ENCODE measurements around the gene NEURL3.

Gene NEURL3

GRCh38 chr2:96537066-96537733 is 32.0 kb upstream of the NEURL3 start:
- TF ChIP-seq, protein P1, sequence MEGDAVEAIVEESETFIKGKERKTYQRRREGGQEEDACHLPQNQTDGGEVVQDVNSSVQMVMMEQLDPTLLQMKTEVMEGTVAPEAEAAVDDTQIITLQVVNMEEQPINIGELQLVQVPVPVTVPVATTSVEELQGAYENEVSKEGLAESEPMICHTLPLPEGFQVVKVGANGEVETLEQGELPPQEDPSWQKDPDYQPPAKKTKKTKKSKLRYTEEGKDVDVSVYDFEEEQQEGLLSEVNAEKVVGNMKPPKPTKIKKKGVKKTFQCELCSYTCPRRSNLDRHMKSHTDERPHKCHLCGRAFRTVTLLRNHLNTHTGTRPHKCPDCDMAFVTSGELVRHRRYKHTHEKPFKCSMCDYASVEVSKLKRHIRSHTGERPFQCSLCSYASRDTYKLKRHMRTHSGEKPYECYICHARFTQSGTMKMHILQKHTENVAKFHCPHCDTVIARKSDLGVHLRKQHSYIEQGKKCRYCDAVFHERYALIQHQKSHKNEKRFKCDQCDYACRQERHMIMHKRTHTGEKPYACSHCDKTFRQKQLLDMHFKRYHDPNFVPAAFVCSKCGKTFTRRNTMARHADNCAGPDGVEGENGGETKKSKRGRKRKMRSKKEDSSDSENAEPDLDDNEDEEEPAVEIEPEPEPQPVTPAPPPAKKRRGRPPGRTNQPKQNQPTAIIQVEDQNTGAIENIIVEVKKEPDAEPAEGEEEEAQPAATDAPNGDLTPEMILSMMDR (IDR thresholded peaks at IDR 0.05; ENCODE audit: low read depth, low read length): no peak
- TF ChIP-seq, protein P2, sequence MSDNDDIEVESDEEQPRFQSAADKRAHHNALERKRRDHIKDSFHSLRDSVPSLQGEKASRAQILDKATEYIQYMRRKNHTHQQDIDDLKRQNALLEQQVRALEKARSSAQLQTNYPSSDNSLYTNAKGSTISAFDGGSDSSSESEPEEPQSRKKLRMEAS (IDR thresholded peaks at IDR 0.05; ENCODE audit: low read depth, low read length): peak; percentile 66
- TF ChIP-seq MYC (IDR thresholded peaks at IDR 0.05; ENCODE audit: low read depth, low read length): peak; percentile 59; the same call in 1 of the 2 replicates
- peak; percentile 97 for DNase-seq (ENCODE audit: low read depth)

DNA sequence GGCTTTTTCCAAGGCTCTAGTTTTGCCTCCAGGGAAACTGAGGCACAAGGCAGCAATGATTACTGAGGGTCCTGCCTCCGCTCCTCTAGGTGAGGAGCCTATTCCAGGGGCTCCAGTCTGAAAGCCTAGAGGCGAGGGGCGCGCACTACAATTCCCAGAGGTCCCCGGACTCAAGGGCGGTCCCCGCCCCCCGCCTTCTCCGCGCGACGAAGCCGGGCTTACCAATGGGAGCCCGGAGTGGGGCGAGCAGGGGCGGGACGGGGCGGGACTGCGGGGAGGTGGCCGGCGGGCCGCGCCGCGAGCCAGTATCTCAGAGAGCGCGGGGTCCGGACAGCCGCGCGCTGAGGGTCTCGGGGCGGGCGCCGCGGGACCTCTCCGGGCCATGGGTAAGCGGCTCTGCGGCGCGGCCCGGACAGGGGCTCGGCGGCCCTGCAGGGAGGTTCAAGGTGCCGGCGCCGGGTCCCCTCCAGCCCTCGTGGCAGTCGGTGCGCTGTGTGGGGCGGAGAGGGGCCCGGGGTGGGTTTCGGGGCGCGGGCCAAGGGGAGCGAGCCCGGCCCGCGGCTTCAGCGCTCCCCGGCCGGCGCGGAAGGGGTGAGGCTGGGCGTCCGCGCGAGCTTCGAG is 31.4 kb upstream of the NEURL3 start, which contains the start of gene ARID5A:
Gene ARID5A (plus strand): TSS at position 308 of the 621 bp plus-strand sequence. CDS start 75 bp downstream, at position 383.
- peak; percentile 96 for DNase-seq (ENCODE audit: low read depth)
- TF ChIP-seq, protein P2 (IDR thresholded peaks at IDR 0.05; ENCODE audit: low read depth, low read length): no peak
- peak; percentile 85 for TF ChIP-seq POLR2A (IDR thresholded peaks at IDR 0.05; ENCODE audit: extremely low read depth, insufficient read length)
- H3K4me3 ChIP-seq (ENCODE audit: low read depth, low read length): peak within 1 kb of the TSS; percentile 65

More at GRCh38 chr2:96537066-96537733, 32.0 kb upstream of the NEURL3 start:
- H3K4me3 ChIP-seq (ENCODE audit: low read depth, low read length): peak overlapping the region; percentile 65

GRCh38 chr2:96535331-96535730 is 30.2 kb upstream of the NEURL3 start:
- no peak for DNase-seq (ENCODE audit: low read depth)
- H3K4me3 ChIP-seq (ENCODE audit: low read depth, low read length): no peak overlapping the region
- no peak for TF ChIP-seq POLR2A (IDR thresholded peaks at IDR 0.05; ENCODE audit: extremely low read depth, insufficient read length)
- TF ChIP-seq MYC (IDR thresholded peaks at IDR 0.05; ENCODE audit: low read depth, low read length): no peak
- TF ChIP-seq, protein P1 (IDR thresholded peaks at IDR 0.05; ENCODE audit: low read depth, low read length): no peak
- TF ChIP-seq, protein P2 (IDR thresholded peaks at IDR 0.05; ENCODE audit: low read depth, low read length): no peak

GRCh38 chr2:96534701-96535181 is 29.6 kb upstream of the NEURL3 start:
- DNase-seq (ENCODE audit: low read depth): no peak
- TF ChIP-seq MYC (IDR thresholded peaks at IDR 0.05; ENCODE audit: low read depth, low read length) (no peak), POLR2A (IDR thresholded peaks at IDR 0.05; ENCODE audit: extremely low read depth, insufficient read length) (no peak)
- TF ChIP-seq, protein P2 (IDR thresholded peaks at IDR 0.05; ENCODE audit: low read depth, low read length): no peak
- no peak overlapping the region for H3K4me3 ChIP-seq (ENCODE audit: low read depth, low read length)

DNA sequence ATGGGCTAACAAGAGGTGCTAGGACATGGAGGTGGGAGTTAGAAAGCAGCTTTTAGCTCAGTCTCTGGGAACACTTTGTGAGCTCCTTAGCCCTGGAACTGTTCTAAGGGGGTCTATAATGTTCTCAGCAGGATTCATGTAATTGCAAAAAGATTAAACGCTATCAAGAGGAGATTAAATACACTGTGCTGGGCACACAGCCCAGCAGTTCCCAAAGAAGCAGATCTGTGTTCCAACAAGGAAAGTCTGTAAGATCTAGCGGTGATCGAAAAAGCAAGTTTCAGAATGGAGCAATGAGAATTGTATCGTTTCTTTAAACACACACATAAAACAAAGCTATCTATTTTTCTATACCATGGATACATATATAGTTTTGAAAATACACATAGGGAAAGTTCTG is 29.0 kb upstream of the NEURL3 start:
- H3K4me3 ChIP-seq (ENCODE audit: low read depth, low read length): no peak overlapping the region
- TF ChIP-seq POLR2A (IDR thresholded peaks at IDR 0.05; ENCODE audit: extremely low read depth, insufficient read length) (no peak), MYC (IDR thresholded peaks at IDR 0.05; ENCODE audit: low read depth, low read length) (no peak)
- TF ChIP-seq, protein P1 (IDR thresholded peaks at IDR 0.05; ENCODE audit: low read depth, low read length): no peak
- TF ChIP-seq, protein P2 (IDR thresholded peaks at IDR 0.05; ENCODE audit: low read depth, low read length): no peak
- DNase-seq (ENCODE audit: low read depth): no peak

DNA sequence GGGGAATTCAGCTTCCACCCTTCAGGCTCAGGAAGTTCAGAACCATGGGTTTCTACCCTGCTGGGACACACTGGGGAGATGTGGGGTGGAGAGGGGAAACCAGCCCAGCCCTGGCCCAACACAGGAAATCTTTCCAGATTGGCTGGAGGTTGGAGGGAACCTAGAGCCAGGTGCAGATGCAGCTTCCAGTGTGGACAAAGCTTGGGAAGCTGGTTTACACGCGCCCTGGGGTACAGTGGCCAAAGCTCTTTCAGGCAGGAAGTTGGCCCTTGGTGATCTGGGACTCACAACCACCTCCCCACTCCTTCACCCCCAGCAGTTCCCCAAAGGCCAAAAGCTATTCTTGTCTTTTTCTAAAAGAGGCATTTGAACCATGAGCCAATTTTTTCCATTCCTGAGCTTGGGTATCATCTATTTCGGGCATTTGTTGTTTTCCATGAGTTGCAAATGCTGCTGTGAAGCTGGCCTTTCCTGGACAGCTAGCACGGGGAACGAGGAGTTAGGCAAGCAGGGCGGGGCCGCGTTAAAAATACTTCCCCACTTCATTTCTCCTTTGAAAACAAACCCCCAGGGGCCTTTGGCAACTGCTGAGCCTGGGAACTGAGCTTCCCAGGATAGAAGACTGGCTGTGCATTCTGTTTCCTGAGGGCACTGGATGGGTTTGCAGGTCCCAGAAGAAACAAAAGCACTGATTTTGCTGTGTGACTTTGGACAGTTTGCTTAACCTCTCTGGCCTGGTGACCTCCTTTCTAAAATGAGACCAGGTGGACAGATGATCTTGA is 28.3 kb upstream of the NEURL3 start:
- peak; percentile 56 for DNase-seq (ENCODE audit: low read depth)
- no peak overlapping the region for H3K4me3 ChIP-seq (ENCODE audit: low read depth, low read length)
- TF ChIP-seq, protein P2 (IDR thresholded peaks at IDR 0.05; ENCODE audit: low read depth, low read length): no peak
- TF ChIP-seq POLR2A (IDR thresholded peaks at IDR 0.05; ENCODE audit: extremely low read depth, insufficient read length) (no peak), MYC (IDR thresholded peaks at IDR 0.05; ENCODE audit: low read depth, low read length) (no peak)
- TF ChIP-seq, protein P1 (IDR thresholded peaks at IDR 0.05; ENCODE audit: low read depth, low read length): no peak
